Thyroid gland (tissue), 4 donors: ENCODE measurements around the gene PIP4K2A. TPM values are rescaled to one million over a fixed set of nuclear protein-coding genes. Genes with fewer than 3 reads are reported as not detected.

ENCODE experiments used
- DNase-seq, 2 donors: peaks; one replicate each; pipeline ENCODE4 v3.0.0-alpha.2; 2019
- H3K27ac ChIP-seq, 3 donors: fragments of 200-600 bp; sonication (generic); 1 replicate in 2 of 3; 2 replicates in 1 of 3; pipeline ENCODE4 v1.5.1; 2016 to 2019; ENCODE audit warnings: mild to moderate bottlenecking in 1 of 3, moderate library complexity in 1 of 3
- H3K27me3 ChIP-seq: fragments of 200-600 bp; sonication (generic); one replicate; pipeline ENCODE4 v1.5.1; 2019
- H3K36me3 ChIP-seq, 2 donors: fragments of 200-600 bp; sonication (generic); one replicate each; pipeline ENCODE4 v1.5.1; 2016 to 2019
- H3K4me1 ChIP-seq, 2 donors: fragments of 200-600 bp; sonication (generic); one replicate each; pipeline ENCODE4 v1.5.1; 2017 to 2019
- H3K4me3 ChIP-seq, 3 donors: fragments of 200-600 bp; sonication (generic); replicated peaks in 1 of 3; 1 replicate in 2 of 3; 2 replicates in 1 of 3; pipeline ENCODE4 v1.5.1; 2016; ENCODE audit warnings: mild to moderate bottlenecking in 1 of 3
- H3K9me3 ChIP-seq: fragments of 200-600 bp; sonication (generic); one replicate; pipeline ENCODE4 v1.5.1; 2017
- POLR2A ChIP-seq, 2 donors: fragments of 450-650 bp; IDR thresholded peaks; one replicate each; pipeline ENCODE4 v1.6.1; 2017; ENCODE audit warnings: antibody characterized with exemption in 2 of 2, mild to moderate bottlenecking in 2 of 2, moderate library complexity in 1 of 2
- WGBS, 2 donors: methylation state at CpG; one replicate each; pipeline ENCODE4 v1.1.5; 2017; 5-methylcytosine and 5-hydroxymethylcytosine counted together
- intact Hi-C: fragments of 100-400 bp; cut with DNase I; formaldehyde crosslinking; loops from one replicate; pipeline ENCODE4 v1.15.1; 2023
- total RNA-seq, 4 donors: library from RNA; depleted of rRNA; stranded (reverse); fragments of >200 nt; gene quantifications; one replicate each; pipeline ENCODE4 v1.2.3, GENCODE V29; 2016
- TF ChIP-seq, protein P1 (sequence below), 6 experiments: fragments of 200-600 bp in 3 of 6; fragments of 450-650 bp in 3 of 6; sonication (generic) in 3 of 6; IDR thresholded peaks; one replicate each; pipeline ENCODE4 v1.5.1; 2016 to 2019; ENCODE audit warnings: antibody characterized with exemption in 6 of 6, mild to moderate bottlenecking in 2 of 6, inconsistent platforms in 1 of 6, moderate library complexity in 1 of 6

Gene PIP4K2A
- total RNA-seq, 4 donors from 2014 or later: 16.5 to 23.2 (median 19.3) TPM

GRCh38 chr10:22715290-22715625 is 880 bp upstream of the PIP4K2A start:
- no peaks in the 10 kb centered on the region for H3K9me3 ChIP-seq
- H3K27ac ChIP-seq: no peak overlapping the region
- no peak for TF ChIP-seq POLR2A (IDR thresholded peaks at IDR 0.05)
- TF ChIP-seq, protein P1, sequence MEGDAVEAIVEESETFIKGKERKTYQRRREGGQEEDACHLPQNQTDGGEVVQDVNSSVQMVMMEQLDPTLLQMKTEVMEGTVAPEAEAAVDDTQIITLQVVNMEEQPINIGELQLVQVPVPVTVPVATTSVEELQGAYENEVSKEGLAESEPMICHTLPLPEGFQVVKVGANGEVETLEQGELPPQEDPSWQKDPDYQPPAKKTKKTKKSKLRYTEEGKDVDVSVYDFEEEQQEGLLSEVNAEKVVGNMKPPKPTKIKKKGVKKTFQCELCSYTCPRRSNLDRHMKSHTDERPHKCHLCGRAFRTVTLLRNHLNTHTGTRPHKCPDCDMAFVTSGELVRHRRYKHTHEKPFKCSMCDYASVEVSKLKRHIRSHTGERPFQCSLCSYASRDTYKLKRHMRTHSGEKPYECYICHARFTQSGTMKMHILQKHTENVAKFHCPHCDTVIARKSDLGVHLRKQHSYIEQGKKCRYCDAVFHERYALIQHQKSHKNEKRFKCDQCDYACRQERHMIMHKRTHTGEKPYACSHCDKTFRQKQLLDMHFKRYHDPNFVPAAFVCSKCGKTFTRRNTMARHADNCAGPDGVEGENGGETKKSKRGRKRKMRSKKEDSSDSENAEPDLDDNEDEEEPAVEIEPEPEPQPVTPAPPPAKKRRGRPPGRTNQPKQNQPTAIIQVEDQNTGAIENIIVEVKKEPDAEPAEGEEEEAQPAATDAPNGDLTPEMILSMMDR (IDR thresholded peaks at IDR 0.05): no peak
- no peak overlapping the region for H3K4me3 ChIP-seq
- intact Hi-C loops: no loop called here
- H3K4me1 ChIP-seq: peaks cover 23 to 30% of the 10 kb centered on the region in 2 donors
- no peaks in the 10 kb centered on the region for H3K27me3 ChIP-seq
- 80 to 86% methylated on average over 7 of the region's 7 CpGs for WGBS, 2 donors
- H3K36me3 ChIP-seq: no peaks in the 10 kb centered on the region
- no peak for DNase-seq

DNA sequence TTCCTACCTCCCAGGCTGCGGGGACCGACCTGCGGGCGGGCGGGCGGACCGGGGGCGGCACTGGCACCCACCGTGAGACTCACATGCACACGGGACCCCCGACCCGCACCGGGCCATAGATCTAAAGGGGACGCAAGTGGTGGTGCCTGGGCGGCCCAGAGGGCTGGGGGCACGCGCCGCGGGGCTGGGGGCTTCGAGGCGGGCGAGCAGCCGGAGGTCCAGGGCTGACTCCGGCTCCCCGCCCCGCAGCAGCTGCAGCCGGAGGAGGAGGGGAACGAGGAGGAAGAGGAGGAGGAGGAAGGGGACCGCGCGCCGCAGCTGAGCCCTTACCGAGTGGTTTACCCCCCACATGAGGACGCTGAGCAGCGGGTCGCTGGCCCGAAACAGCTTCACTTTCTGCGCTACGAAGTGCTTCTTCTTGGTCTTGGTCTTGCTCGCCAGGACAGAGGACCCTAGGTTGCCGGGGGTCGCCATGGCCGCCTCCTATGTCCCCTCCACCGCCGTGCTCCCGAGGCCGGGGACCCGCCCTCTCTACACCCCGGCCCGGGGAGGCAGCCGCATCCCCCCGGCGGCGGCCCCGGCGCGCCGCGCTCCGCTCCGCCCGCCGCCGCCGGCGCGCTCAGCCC is 412 bp downstream of the PIP4K2A start:
- 0 to 1% methylated on average over 19 to 32 of the region's 67 CpGs for WGBS, 2 donors
- Histone ChIP-seq H3K4me1 (peaks cover 27 to 33% of the 10 kb centered on the region in 2 donors), H3K27ac (peak overlapping the region; percentile 25 to 76 (median 72)), H3K27me3 (no peaks in the 10 kb centered on the region), H3K9me3 (no peaks in the 10 kb centered on the region), H3K36me3 (no peaks in the 10 kb centered on the region), H3K4me3 (peak overlapping the region; percentile 77 to 97 (median 95))
- TF ChIP-seq, protein P1 (IDR thresholded peaks at IDR 0.05): no peak
- no peak for TF ChIP-seq POLR2A (IDR thresholded peaks at IDR 0.05)
- peak; percentile 30 to 34 for DNase-seq
- intact Hi-C loops: no loop called here

DNA sequence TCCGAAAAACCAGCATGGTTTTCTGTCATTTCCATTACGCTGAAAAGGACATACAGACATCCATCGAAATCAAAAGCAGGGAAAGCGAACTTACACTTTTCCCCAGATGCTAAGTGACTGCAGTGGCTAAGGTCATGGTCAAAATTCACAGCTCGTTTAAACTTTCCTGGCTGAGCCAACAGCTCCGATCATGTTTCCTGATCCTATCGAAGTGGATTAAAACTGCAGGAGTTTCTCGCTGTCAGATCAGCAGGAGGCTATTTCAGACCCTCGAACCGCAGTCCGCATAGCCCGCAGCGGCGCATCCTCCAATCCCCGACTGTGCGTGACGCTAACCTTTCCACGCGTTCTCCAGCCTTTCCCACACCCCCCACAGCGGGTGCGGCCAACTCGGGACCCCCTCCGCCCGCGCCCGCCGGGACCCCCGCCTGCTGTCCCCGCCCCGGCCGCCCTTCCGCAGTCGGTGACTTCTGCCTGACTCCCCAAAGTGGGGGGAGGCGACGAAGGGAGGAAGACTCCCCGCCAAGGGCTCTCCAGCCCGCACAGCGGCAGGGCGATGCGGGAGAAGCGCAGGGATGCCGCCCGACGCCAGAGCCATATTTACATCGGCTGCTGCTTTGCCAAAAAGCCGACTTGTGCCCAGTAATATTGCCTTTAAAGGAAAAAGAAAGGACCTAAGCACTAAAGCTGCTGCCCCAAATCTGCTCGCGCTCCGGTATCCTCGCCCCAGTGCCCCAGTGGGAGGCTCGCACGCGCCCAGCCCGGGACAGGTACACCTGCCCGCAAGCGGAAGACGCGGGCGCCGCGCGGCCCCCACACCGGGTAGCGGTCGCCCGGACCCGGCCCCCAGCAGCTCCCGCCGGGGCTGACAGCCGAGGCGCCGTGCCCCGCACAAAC is 1.2 kb downstream of the PIP4K2A start:
- no peaks in the 10 kb centered on the region for H3K36me3 ChIP-seq
- H3K27me3 ChIP-seq: no peaks in the 10 kb centered on the region
- intact Hi-C loops: no loop called here
- H3K9me3 ChIP-seq: no peaks in the 10 kb centered on the region
- peak overlapping the region; percentile 25 to 76 (median 72) for H3K27ac ChIP-seq
- WGBS, 2 donors: 4 to 10% methylated on average over 20 to 60 of the region's 73 CpGs
- H3K4me3 ChIP-seq: peak overlapping the region; percentile 77 to 97 (median 95)
- DNase-seq: peak; percentile 30 to 36
- H3K4me1 ChIP-seq: peaks cover 27 to 33% of the 10 kb centered on the region in 2 donors
- TF ChIP-seq POLR2A (IDR thresholded peaks at IDR 0.05): no peak
- TF ChIP-seq, protein P1 (IDR thresholded peaks at IDR 0.05): no peak

- Histone ChIP-seq H3K36me3 (no peaks in the 10 kb centered on the region), H3K9me3 (no peaks in the 10 kb centered on the region), H3K4me1 (peaks cover 30 to 33% of the 10 kb centered on the region in 2 donors), H3K27me3 (no peaks in the 10 kb centered on the region), H3K27ac (peak overlapping the region in 2 of 3 donors; percentile 72 to 76), H3K4me3 (peak overlapping the region in 1 of 3 donors; percentile 95)
- no peak for TF ChIP-seq POLR2A (IDR thresholded peaks at IDR 0.05)
- TF ChIP-seq, protein P1 (IDR thresholded peaks at IDR 0.05): no peak
- 63 to 71% methylated on average over 8 of the region's 8 CpGs for WGBS, 2 donors
- intact Hi-C loops: no loop called here
- no peak for DNase-seq
Observed at GRCh38 chr10:22712211-22712955, 2.0 kb downstream of the PIP4K2A start.
